ENCODE data around the gene AUTS2. TPM values are rescaled to one million over a fixed set of nuclear protein-coding genes. Genes with fewer than 3 reads are reported as not detected.

AUTS2 gene
- total and polyA plus RNA-seq, 4 donors, result 4.9 to 24.4 (median 7.0) TPM

GRCh38 chr7:70636169-70636568 lies 1037.9 kb downstream of the AUTS2 start:
- DNase-seq (ENCODE audit: low spot score), result no peak
- no peaks in the 10 kb centered on the region for H3K27me3 ChIP-seq (ENCODE audit: control insufficient read depth in 4 of 4, insufficient read depth in 4 of 4, low read length in 3 of 4)
- H3K27ac ChIP-seq (ENCODE audit: low read depth in 1 of 2, low read length in 2 of 2), result no peak overlapping the region
- H3K9ac ChIP-seq (ENCODE audit: low read depth in 1 of 2, low read length in 2 of 2), result no peak overlapping the region
- H3K9me3 ChIP-seq (ENCODE audit: control insufficient read depth in 4 of 4, low read length in 3 of 4), result no peaks in the 10 kb centered on the region
- WGBS, result 96% methylated on average over 6 of the region's 6 CpGs
- H3K4me1 ChIP-seq (ENCODE audit: control insufficient read depth in 4 of 4, insufficient read depth in 4 of 4, low read length in 3 of 4), result peaks cover 0 to 9% (median 2%) of the 10 kb centered on the region in 4 donors
- TF ChIP-seq GABPA (IDR thresholded peaks at IDR 0.05 in 1 of 2, conservative IDR thresholded peaks at IDR 0.05 in 1 of 2) (no peak), CTCF (IDR thresholded peaks at IDR 0.05; ENCODE audit: low read depth, low read length, missing input control) (no peak), ATF3 (IDR thresholded peaks at IDR 0.05) (no peak), TAF1 (conservative IDR thresholded peaks at IDR 0.05) (no peak), NR2F2 (IDR thresholded peaks at IDR 0.05) (no peak), REST (IDR thresholded peaks at IDR 0.05) (no peak)
- H3K36me3 ChIP-seq (ENCODE audit: control insufficient read depth in 4 of 4, insufficient read depth in 3 of 4, low read depth in 1 of 4, low read length in 3 of 4), result no peaks in the 10 kb centered on the region
- H3K4me3 ChIP-seq (ENCODE audit: low read depth in 1 of 3, low read length in 3 of 3), result no peak overlapping the region

GRCh38 chr7:70637726-70638125 lies 1039.5 kb downstream of the AUTS2 start:
- no peak overlapping the region for H3K27ac ChIP-seq (ENCODE audit: low read depth in 1 of 2, low read length in 2 of 2)
- peaks cover 0 to 10% (median 0%) of the 10 kb centered on the region in 4 donors for H3K36me3 ChIP-seq (ENCODE audit: control insufficient read depth in 4 of 4, insufficient read depth in 3 of 4, low read depth in 1 of 4, low read length in 3 of 4)
- H3K4me1 ChIP-seq (ENCODE audit: control insufficient read depth in 4 of 4, insufficient read depth in 4 of 4, low read length in 3 of 4), result peaks cover 0 to 9% (median 2%) of the 10 kb centered on the region in 4 donors
- TF ChIP-seq HNF4G (IDR thresholded peaks at IDR 0.05), result no peak
- no peak for TF ChIP-seq ZBTB33 (IDR thresholded peaks at IDR 0.05)
- TF ChIP-seq FOXA2 (IDR thresholded peaks at IDR 0.05), result no peak
- no peak for TF ChIP-seq RXRA (IDR thresholded peaks at IDR 0.05)
- TF ChIP-seq JUND (IDR thresholded peaks at IDR 0.05), result no peak
- TF ChIP-seq CTCF (IDR thresholded peaks at IDR 0.05; ENCODE audit: low read depth, low read length, missing input control), result no peak
- TF ChIP-seq SP1 (IDR thresholded peaks at IDR 0.05), result no peak
- TF ChIP-seq REST (IDR thresholded peaks at IDR 0.05), result no peak
- TF ChIP-seq GABPA (IDR thresholded peaks at IDR 0.05 in 1 of 2, conservative IDR thresholded peaks at IDR 0.05 in 1 of 2), result no peak
- no peak for TF ChIP-seq MAX (IDR thresholded peaks at IDR 0.05)
- TF ChIP-seq NR2F2 (IDR thresholded peaks at IDR 0.05), result no peak
- no peak for TF ChIP-seq RAD21 (IDR thresholded peaks at IDR 0.05)
- no peak for TF ChIP-seq HNF4A (conservative IDR thresholded peaks at IDR 0.05)
- no peak for TF ChIP-seq ATF3 (IDR thresholded peaks at IDR 0.05)
- no peak overlapping the region for H3K9ac ChIP-seq (ENCODE audit: low read depth in 1 of 2, low read length in 2 of 2)
- DNase-seq (ENCODE audit: low spot score), result no peak
- no peaks in the 10 kb centered on the region for H3K27me3 ChIP-seq (ENCODE audit: control insufficient read depth in 4 of 4, insufficient read depth in 4 of 4, low read length in 3 of 4)
- H3K9me3 ChIP-seq (ENCODE audit: control insufficient read depth in 4 of 4, low read length in 3 of 4), result no peaks in the 10 kb centered on the region
- 14% methylated on average over 1 of the region's 1 CpG for WGBS
- no peak overlapping the region for H3K4me3 ChIP-seq (ENCODE audit: low read depth in 1 of 3, low read length in 3 of 3)
